ENCODE measurements around the gene NTHL1.

DNA sequence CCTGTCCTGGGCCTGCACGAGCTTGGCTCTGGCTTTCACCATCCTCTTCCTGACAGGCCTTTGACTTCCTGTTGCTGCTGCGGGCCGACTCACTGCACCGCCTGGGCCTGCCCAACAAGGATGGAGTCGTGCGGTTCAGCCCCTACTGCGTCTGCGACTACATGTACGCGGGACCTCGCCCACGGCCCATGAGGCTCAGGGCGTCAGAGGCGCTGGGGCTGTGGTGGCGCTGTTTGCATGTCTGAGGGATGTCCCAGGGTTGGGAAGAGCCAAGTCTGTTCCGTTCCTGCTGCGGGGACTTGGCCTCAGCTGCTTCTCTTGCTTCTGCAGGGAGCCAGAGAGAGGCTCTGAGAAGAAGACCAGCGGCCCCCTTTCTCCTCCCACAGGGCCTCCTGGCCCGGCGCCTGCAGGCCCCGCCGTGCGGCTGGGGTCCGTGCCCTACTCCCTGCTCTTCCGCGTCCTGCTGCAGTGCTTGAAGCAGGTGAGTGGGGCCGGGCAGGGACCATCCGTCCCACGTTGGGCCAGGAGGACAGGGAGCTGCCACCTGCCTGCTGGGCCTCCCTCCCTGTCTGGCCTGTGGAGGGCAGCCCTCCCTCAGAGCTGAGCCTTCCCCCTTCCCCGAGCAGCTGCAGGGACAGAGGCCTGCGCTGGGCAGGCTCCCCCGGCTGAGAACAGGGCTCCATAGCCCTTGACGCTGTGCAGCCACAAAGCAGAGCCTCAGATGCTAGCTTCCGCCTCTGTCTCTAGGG lies 24.0 kb upstream of the NTHL1 start:
- TF ChIP-seq, protein P1, sequence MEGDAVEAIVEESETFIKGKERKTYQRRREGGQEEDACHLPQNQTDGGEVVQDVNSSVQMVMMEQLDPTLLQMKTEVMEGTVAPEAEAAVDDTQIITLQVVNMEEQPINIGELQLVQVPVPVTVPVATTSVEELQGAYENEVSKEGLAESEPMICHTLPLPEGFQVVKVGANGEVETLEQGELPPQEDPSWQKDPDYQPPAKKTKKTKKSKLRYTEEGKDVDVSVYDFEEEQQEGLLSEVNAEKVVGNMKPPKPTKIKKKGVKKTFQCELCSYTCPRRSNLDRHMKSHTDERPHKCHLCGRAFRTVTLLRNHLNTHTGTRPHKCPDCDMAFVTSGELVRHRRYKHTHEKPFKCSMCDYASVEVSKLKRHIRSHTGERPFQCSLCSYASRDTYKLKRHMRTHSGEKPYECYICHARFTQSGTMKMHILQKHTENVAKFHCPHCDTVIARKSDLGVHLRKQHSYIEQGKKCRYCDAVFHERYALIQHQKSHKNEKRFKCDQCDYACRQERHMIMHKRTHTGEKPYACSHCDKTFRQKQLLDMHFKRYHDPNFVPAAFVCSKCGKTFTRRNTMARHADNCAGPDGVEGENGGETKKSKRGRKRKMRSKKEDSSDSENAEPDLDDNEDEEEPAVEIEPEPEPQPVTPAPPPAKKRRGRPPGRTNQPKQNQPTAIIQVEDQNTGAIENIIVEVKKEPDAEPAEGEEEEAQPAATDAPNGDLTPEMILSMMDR (IDR thresholded peaks at IDR 0.05; ENCODE audit: control extremely low read depth in 1 of 3, insufficient read depth in 1 of 3, low read depth in 1 of 3, low read length in 3 of 3), result no peak
- no peak for TF ChIP-seq POLR2AphosphoS5 (IDR thresholded peaks at IDR 0.05; ENCODE audit: low read depth, low read length)
- no peak for TF ChIP-seq TAF1 (IDR thresholded peaks at IDR 0.05; ENCODE audit: low read depth, low read length)
- no peak for TF ChIP-seq POLR2A (IDR thresholded peaks at IDR 0.05; ENCODE audit: control extremely low read depth in 1 of 2, low read depth in 2 of 2, low read length in 2 of 2)
- no peak for TF ChIP-seq YY1 (IDR thresholded peaks at IDR 0.05; ENCODE audit: low read depth, low read length)
- TF ChIP-seq SIRT6 (IDR thresholded peaks at IDR 0.05; ENCODE audit: low read length), result no peak
- no peak for TF ChIP-seq MAFK (IDR thresholded peaks at IDR 0.05; ENCODE audit: low read depth, low read length)
- TF ChIP-seq EP300 (IDR thresholded peaks at IDR 0.05; ENCODE audit: borderline replicate concordance in 1 of 2, low read depth in 2 of 2, low read length in 2 of 2), result no peak
- TF ChIP-seq EZH2 (IDR thresholded peaks at IDR 0.05; ENCODE audit: low read depth, low read length, severe bottlenecking), result no peak
- TF ChIP-seq EGR1 (IDR thresholded peaks at IDR 0.05; ENCODE audit: borderline replicate concordance, low read depth, low read length), result no peak
- TF ChIP-seq RAD21 (IDR thresholded peaks at IDR 0.05 in 1 of 2, conservative IDR thresholded peaks at IDR 0.05 in 1 of 2; ENCODE audit: low read depth in 2 of 2, low read length in 2 of 2), result peak in 1 of 2 experiments; percentile 19; a peak in 1 of 4 replicates
- TF ChIP-seq SAP30 (IDR thresholded peaks at IDR 0.05; ENCODE audit: insufficient read depth, insufficient replicate concordance, low read length), result no peak
- no peak for TF ChIP-seq PHF8 (conservative IDR thresholded peaks at IDR 0.05; ENCODE audit: low read depth, low read length)
- TF ChIP-seq CREB1 (IDR thresholded peaks at IDR 0.05), result no peak

Data from H1 (cell line).